GM18511 (cell line): Measurements from ENCODE around the gene MICAL2.

Experiments used
- ATAC-seq: cut with Tn5 transposase; IDR thresholded peaks from one replicate; pipeline ENCODE4 v1.9.1; 2021; ENCODE audit warnings: mild to moderate bottlenecking, moderate library complexity; ENCODE audit not compliant: unreplicated experiment

The MICAL2 gene

GRCh38 chr11:12116425-12117032 lies 6.1 kb downstream of the MICAL2 start:
- ATAC-seq = no peak

GRCh38 chr11:12117200-12117599 lies 6.8 kb downstream of the MICAL2 start:
- no peak for ATAC-seq

GRCh38 chr11:12117611-12118010 lies 7.2 kb downstream of the MICAL2 start:
- ATAC-seq = no peak

DNA sequence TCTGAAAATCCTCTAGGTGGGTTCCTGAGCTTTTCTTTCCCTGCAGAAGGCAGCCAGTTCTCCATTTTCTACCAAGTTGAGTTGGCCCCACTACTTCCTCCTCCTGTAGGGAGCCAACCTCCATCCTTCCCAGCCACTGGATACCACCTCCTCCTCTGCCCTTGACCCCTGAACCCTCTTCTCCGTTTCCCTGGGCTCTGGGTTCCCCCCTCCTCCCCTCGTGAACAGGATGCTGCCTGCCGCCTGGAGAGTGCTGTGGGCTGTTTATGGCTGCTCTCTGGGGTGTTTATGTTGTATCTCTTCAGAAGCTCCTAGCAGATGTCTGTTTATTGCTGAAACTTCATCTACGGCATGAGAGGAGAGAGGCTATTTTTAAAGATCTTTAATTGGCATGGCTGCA lies 8.6 kb downstream of the MICAL2 start:
- ATAC-seq = no peak

DNA sequence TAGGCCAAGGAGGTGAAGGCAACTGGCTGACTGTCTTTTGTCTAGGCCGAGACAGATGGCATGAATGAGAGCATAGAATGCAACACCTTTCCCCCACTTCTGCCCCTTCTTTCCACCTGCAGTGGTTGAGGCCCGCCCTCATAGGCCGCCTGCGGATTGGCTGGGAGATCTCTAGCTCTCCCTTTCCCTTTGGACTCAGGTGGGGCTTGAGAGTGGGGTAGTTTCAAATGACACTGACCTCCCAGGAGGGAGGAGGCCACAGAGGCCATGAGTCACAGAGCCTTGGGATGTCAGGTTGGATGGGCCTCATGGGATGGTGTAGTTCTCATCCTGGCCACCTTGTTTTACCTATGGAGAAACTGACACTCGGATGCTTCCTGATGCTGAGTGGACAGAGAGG lies 9.1 kb downstream of the MICAL2 start:
- ATAC-seq = no peak

- no peak for ATAC-seq
Measured at GRCh38 chr11:12120031-12121008, 9.9 kb downstream of the MICAL2 start.

- no peak for ATAC-seq
Measured at GRCh38 chr11:12121011-12121410, 10.6 kb downstream of the MICAL2 start.

GRCh38 chr11:12121517-12121916 lies 11.1 kb downstream of the MICAL2 start:
- no peak for ATAC-seq

- ATAC-seq = no peak
Measured at GRCh38 chr11:12122083-12122482, 11.7 kb downstream of the MICAL2 start.

GRCh38 chr11:12123273-12123672 lies 12.9 kb downstream of the MICAL2 start:
- no peak for ATAC-seq

- no peak for ATAC-seq
Measured at GRCh38 chr11:12123799-12124198, 13.4 kb downstream of the MICAL2 start.

GRCh38 chr11:12124306-12124705 lies 13.9 kb downstream of the MICAL2 start:
- ATAC-seq = no peak

DNA sequence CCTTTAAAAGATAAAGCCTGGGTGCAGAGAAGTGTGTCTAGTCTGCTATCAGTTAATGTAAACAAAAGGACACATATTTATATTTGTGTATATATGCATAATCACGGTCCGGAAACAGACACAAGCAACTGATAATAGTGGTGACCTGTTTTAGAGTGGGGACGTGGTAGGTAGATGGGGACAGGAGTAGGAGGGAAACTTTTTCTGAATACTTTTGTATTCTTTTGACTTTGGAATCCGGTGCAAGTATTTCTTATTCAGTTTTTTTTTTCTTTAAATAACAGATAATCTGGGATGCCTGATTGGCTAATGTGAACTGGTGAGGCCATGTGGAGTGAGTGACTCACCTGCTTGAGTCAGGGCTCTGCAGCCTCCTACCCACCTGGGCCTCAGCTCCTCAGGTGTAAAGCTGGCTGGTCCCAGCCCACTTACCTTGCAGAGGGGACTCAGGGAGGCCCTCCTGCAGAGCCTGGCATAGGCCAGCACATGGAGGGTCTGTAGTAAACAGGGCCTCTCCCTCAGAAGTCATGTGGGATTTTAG lies 15.3 kb downstream of the MICAL2 start:
- no peak for ATAC-seq

DNA sequence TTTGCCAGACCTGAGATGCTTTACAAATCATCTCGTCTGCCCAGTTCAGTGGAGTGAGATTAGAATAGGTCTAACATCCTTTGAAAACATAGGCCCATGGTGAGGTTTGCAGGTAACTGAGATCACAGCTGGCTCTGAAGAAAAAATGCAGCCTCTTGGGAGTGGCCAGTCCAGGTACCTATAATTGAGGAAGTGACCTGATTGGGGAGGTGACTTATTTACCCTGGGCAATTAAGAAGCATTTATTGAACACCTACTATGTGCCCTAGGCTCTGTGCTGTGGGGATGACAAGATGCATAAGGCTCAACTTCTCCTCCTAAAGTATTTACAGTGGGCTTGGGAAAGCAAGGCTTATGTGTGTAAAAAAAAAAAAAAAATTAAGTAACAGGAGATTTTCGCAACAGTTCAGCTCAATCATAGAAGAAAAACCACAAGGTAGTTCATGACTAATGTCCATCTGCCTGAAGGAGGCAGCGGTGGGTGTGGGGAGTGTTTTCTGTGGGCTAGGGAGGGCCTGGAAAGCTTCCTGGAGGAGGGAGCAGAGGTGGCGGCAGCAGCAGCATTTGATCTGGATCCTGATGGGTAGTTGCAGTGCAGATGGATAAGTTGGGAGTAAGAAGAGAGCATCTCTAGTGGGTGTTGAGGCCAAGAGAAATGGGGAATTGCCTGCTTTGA lies 16.1 kb downstream of the MICAL2 start:
- no peak for ATAC-seq

DNA sequence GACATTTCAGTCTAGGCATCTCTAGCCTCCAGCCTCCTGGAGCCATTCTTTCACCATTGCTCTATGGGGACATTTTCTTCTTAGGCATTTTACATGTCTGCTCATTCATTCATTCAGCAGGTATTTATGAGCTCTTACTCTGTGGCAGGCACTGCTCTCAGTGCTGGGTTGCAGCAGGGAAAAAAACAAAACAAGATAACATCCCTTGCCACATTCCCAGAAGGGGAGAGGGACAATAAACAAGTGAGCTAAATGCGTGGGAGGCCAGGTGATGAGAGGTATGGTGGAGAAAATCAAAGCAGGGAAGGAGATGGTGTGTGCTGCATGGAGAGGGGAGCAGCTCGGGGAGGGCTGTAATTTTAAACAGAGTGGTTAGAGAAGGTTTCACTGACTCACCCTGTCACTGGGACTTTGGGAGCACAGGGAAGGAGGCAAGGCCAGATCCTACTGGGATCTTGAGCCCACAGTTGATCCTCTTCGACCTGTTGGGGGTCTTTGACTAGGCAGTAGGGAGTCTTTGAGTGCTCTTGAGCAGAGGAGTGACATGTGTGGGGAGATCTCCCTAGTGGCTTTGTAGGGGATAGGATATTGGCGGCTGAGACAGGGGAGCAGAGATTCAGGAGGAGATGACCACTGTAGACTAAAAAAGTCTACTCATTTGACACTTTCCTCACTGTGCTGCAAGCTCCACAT lies 17.0 kb downstream of the MICAL2 start:
- ATAC-seq = no peak

- no peak for ATAC-seq
Measured at GRCh38 chr11:12128301-12128751, 17.9 kb downstream of the MICAL2 start.

DNA sequence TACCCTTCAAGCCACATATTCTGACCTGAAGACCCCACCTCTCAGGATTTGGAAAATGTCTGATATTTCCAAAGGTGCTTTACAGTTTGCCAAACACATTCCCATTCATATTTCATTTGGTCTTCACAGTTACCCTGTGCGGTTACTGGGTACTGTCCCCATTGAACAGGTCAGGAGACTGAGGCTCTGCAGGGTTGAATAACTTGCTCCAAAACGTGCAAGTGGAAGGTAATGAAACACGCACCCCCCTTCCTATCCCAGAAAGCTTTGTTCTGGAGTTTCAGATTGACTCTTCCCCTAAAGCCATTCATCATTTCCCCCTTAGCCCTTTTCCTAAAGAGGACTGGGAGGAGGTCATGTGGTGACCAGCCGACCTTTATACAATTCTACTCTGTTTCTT lies 18.8 kb downstream of the MICAL2 start:
- no peak for ATAC-seq

GRCh38 chr11:12130180-12130980 lies 20.0 kb downstream of the MICAL2 start:
- ATAC-seq = no peak

GRCh38 chr11:12131943-12132789 lies 21.8 kb downstream of the MICAL2 start:
- no peak for ATAC-seq
